ENCODE results near the gene IL36B. TPM values are rescaled to one million over a fixed set of nuclear protein-coding genes. Genes with fewer than 3 reads are reported as not detected.

The IL36B gene
- total RNA-seq, 8 experiments from 2014 or later: 0.21 to 4.9 (median 0.81) TPM; not detected in 5

GRCh38 chr2:113070606-113070975 lies 17.9 kb upstream of the IL36B start:
- WGBS, 10 experiments: 82 to 100% (median 90%) methylated on average over 1 of the region's 1 CpG; no CpG with 5 or more reads in 3 of the 10 experiments
- in situ Hi-C loops (cut with MboI; ENCODE audit: low pct_unique_long_range_greater_than_20kb in 2 of 9, low sequenced_read_pairs in 9 of 9, unreplicated experiment in 9 of 9): no loop called here
- Histone ChIP-seq H3K27ac (no peak overlapping the region), H3K4me1 (replicated peaks in 1 of 2) (no peaks in the 10 kb centered on the region), H3K4me3 (no peak overlapping the region)
- ATAC-seq (replicated peaks in 6 of 8): no peak

- 60 to 100% (median 83%) methylated on average over 1 to 2 of the region's 4 CpGs; no CpG with 5 or more reads in 4 of the 10 experiments for WGBS, 10 experiments
- no peak for ATAC-seq (replicated peaks in 6 of 8)
- in situ Hi-C loops (cut with MboI; ENCODE audit: low pct_unique_long_range_greater_than_20kb in 2 of 9, low sequenced_read_pairs in 9 of 9, unreplicated experiment in 9 of 9): no loop called here
- no peak overlapping the region for H3K27ac ChIP-seq
- no peaks in the 10 kb centered on the region for H3K4me1 ChIP-seq (replicated peaks in 1 of 2)
- no peak overlapping the region for H3K4me3 ChIP-seq
Observed at GRCh38 chr2:113069676-113070605, 17.3 kb upstream of the IL36B start.

GRCh38 chr2:113068706-113069485 lies 16.2 kb upstream of the IL36B start:
- peak in 1 of 8 experiments; percentile 42 for ATAC-seq (replicated peaks in 6 of 8)
- Histone ChIP-seq H3K4me3 (no peak overlapping the region), H3K27ac (no peak overlapping the region), H3K4me1 (replicated peaks in 1 of 2) (no peaks in the 10 kb centered on the region)
- 18 to 61% (median 38%) methylated on average over 2 to 5 of the region's 5 CpGs for WGBS, 10 experiments
- in situ Hi-C loops (cut with MboI; ENCODE audit: low pct_unique_long_range_greater_than_20kb in 2 of 9, low sequenced_read_pairs in 9 of 9, unreplicated experiment in 9 of 9): no loop called here

- H3K4me1 ChIP-seq (replicated peaks in 1 of 2): no peaks in the 10 kb centered on the region
- in situ Hi-C loops (cut with MboI; ENCODE audit: low pct_unique_long_range_greater_than_20kb in 2 of 9, low sequenced_read_pairs in 9 of 9, unreplicated experiment in 9 of 9): no loop called here
- no peak overlapping the region for H3K4me3 ChIP-seq
- 30 to 80% (median 52%) methylated on average over 1 to 2 of the region's 2 CpGs; no CpG with 5 or more reads in 2 of the 10 experiments for WGBS, 10 experiments
- ATAC-seq (replicated peaks in 6 of 8): peak in 1 of 8 experiments; percentile 24
- no peak overlapping the region for H3K27ac ChIP-seq
Observed at GRCh38 chr2:113068249-113068648, 15.6 kb upstream of the IL36B start.

GRCh38 chr2:113067681-113068080 lies 15.0 kb upstream of the IL36B start, which contains the start of gene IL1F10:
TSS of gene IL1F10 (plus strand) at chr2:113067970. CDS start at chr2:113072739, 4,769 bp downstream.
- in situ Hi-C loops (cut with MboI; ENCODE audit: low pct_unique_long_range_greater_than_20kb in 2 of 9, low sequenced_read_pairs in 9 of 9, unreplicated experiment in 9 of 9): no loop called here
- Histone ChIP-seq H3K27ac (no peak within 1 kb of the TSS), H3K4me3 (no peak within 1 kb of the TSS), H3K4me1 (replicated peaks in 1 of 2) (no peaks in the 10 kb centered on the region)
- no peak for ATAC-seq (replicated peaks in 6 of 8)
- WGBS, 10 experiments: 50 to 97% (median 89%) methylated on average over 1 to 3 of the region's 3 CpGs; no CpG with 5 or more reads in 4 of the 10 experiments

- in situ Hi-C loops (cut with MboI; ENCODE audit: low pct_unique_long_range_greater_than_20kb in 2 of 9, low sequenced_read_pairs in 9 of 9, unreplicated experiment in 9 of 9): no loop called here
- 100% methylated on average over 1 of the region's 1 CpG; no CpG with 5 or more reads in 9 of the 10 experiments for WGBS, 10 experiments
- H3K4me3 ChIP-seq: no peak overlapping the region
- H3K27ac ChIP-seq: no peak overlapping the region
- ATAC-seq (replicated peaks in 6 of 8): no peak
- no peaks in the 10 kb centered on the region for H3K4me1 ChIP-seq (replicated peaks in 1 of 2)
Observed at GRCh38 chr2:113064898-113065297, 12.2 kb upstream of the IL36B start.

- whole genome bisulfite sequencing, 10 experiments: 27 to 84% (median 48%) methylated on average over 1 to 5 of the region's 5 CpGs
- no peak for ATAC-seq (replicated peaks in 6 of 8)
- in situ Hi-C loops (cut with MboI; ENCODE audit: low pct_unique_long_range_greater_than_20kb in 2 of 9, low sequenced_read_pairs in 9 of 9, unreplicated experiment in 9 of 9): no loop called here
- Histone ChIP-seq H3K4me3 (no peak overlapping the region), H3K27ac (no peak overlapping the region), H3K4me1 (replicated peaks in 1 of 2) (no peaks in the 10 kb centered on the region)
Observed at GRCh38 chr2:113064281-113064680, 11.6 kb upstream of the IL36B start.

GRCh38 chr2:113061896-113062770 lies 9.5 kb upstream of the IL36B start:
- no peak for ATAC-seq (replicated peaks in 6 of 8)
- no peaks in the 10 kb centered on the region for H3K4me1 ChIP-seq (replicated peaks in 1 of 2)
- WGBS, 10 experiments: 21 to 94% (median 70%) methylated on average over 1 to 8 of the region's 18 CpGs; no CpG with 5 or more reads in 6 of the 10 experiments
- no peak overlapping the region for H3K4me3 ChIP-seq
- in situ Hi-C loops (cut with MboI; ENCODE audit: low pct_unique_long_range_greater_than_20kb in 2 of 9, low sequenced_read_pairs in 9 of 9, unreplicated experiment in 9 of 9): no loop called here
- H3K27ac ChIP-seq: no peak overlapping the region

- in situ Hi-C loops (cut with MboI; ENCODE audit: low pct_unique_long_range_greater_than_20kb in 2 of 9, low sequenced_read_pairs in 9 of 9, unreplicated experiment in 9 of 9): no loop called here
- Histone ChIP-seq H3K4me3 (no peak overlapping the region), H3K27ac (no peak overlapping the region), H3K4me1 (replicated peaks in 1 of 2) (no peaks in the 10 kb centered on the region)
- no peak for ATAC-seq (replicated peaks in 6 of 8)
- WGBS, 10 experiments: 37 to 100% (median 75%) methylated on average over 1 to 2 of the region's 2 CpGs; no CpG with 5 or more reads in 3 of the 10 experiments
Observed at GRCh38 chr2:113061241-113061640, 8.6 kb upstream of the IL36B start.

GRCh38 chr2:113060796-113061195 lies 8.1 kb upstream of the IL36B start:
- Histone ChIP-seq H3K4me3 (no peak overlapping the region), H3K27ac (no peak overlapping the region), H3K4me1 (replicated peaks in 1 of 2) (no peaks in the 10 kb centered on the region)
- WGBS, 10 experiments: 0 to 20% methylated on average over 1 of the region's 1 CpG; no CpG with 5 or more reads in 8 of the 10 experiments
- in situ Hi-C loops (cut with MboI; ENCODE audit: low pct_unique_long_range_greater_than_20kb in 2 of 9, low sequenced_read_pairs in 9 of 9, unreplicated experiment in 9 of 9): no loop called here
- peak in 2 of 8 experiments; percentile 33 to 65 for ATAC-seq (replicated peaks in 6 of 8)

- Histone ChIP-seq H3K4me1 (replicated peaks in 1 of 2) (no peaks in the 10 kb centered on the region), H3K27ac (no peak overlapping the region), H3K4me3 (no peak overlapping the region)
- ATAC-seq (replicated peaks in 6 of 8): peak in 1 of 8 experiments; percentile 40
- in situ Hi-C loops (cut with MboI; ENCODE audit: low pct_unique_long_range_greater_than_20kb in 2 of 9, low sequenced_read_pairs in 9 of 9, unreplicated experiment in 9 of 9): no loop called here
- WGBS, 10 experiments: 0 to 80% (median 60%) methylated on average over 1 to 3 of the region's 4 CpGs; no CpG with 5 or more reads in 3 of the 10 experiments
Observed at GRCh38 chr2:113060396-113060795, 7.7 kb upstream of the IL36B start.

All from motor neuron (in vitro differentiated cells).